ENCODE measurements around the gene MAP2K3.
"Not testable (repeated sequence)": the region's sequence is repeated elsewhere in the genome, so short reads cannot be mapped to it uniquely, and the experiment has no call there.

- TF ChIP-seq FOXP2 (optimal IDR thresholded peaks at IDR 0.05; ENCODE audit: control extremely low read depth, extremely low read length, insufficient read depth); EZH2 (IDR thresholded peaks at IDR 0.05); POLR2AphosphoS5 (IDR thresholded peaks at IDR 0.05; ENCODE audit: borderline replicate concordance, low read depth, low read length): not testable (repeated sequence)
Measured at GRCh38 chr17:21313761-21314160, 29.2 kb downstream of the MAP2K3 start.
